HCT116 (cell line): Measurements from ENCODE around the gene MRPS34.

ENCODE experiments used
- CEBPB ChIP-seq: IDR thresholded peaks from 2 replicates; pipeline ENCODE4 v1.6.1; 2012; ENCODE audit warnings: low read depth
- EGR1 ChIP-seq: IDR thresholded peaks from 2 replicates; pipeline ENCODE4 v1.6.1; 2012; ENCODE audit warnings: low read depth
- EZH2 ChIP-seq: fragments of 200-600 bp; sonication (generic); IDR thresholded peaks from 2 replicates; pipeline ENCODE4 v1.6.1; 2017; ENCODE audit warnings: antibody characterized with exemption, mixed run types
- JUND ChIP-seq: IDR thresholded peaks from 2 replicates; pipeline ENCODE4 v1.6.1; 2012
- MAX ChIP-seq: IDR thresholded peaks from 2 replicates; pipeline ENCODE4 v1.6.1; 2012
- RAD21 ChIP-seq: IDR thresholded peaks from 2 replicates; pipeline ENCODE4 v1.6.1; 2012; ENCODE audit warnings: low read depth, mild to moderate bottlenecking
- YY1 ChIP-seq: IDR thresholded peaks from 2 replicates; pipeline ENCODE4 v1.6.1; 2011; ENCODE audit warnings: low read length, low read depth, moderate library complexity, mild to moderate bottlenecking; ENCODE audit not compliant: insufficient replicate concordance; ENCODE audit errors: extremely low read depth
- TF ChIP-seq, protein P1 (sequence below), 3 experiments: fragments of 200-600 bp in 1 of 3; sonication (generic) in 1 of 3; IDR thresholded peaks in 2 of 3; conservative IDR thresholded peaks in 1 of 3; 2 replicates each; pipeline ENCODE4 v1.5.1; 2012 to 2017; ENCODE audit warnings: low read depth in 2 of 3, low read length in 2 of 3, antibody characterized with exemption in 1 of 3, borderline replicate concordance in 1 of 3, control low read depth in 1 of 3, mild to moderate bottlenecking in 1 of 3, mixed read lengths in 1 of 3, mixed run types in 1 of 3, moderate library complexity in 1 of 3; ENCODE audit not compliant: insufficient read depth in 1 of 3
- TF ChIP-seq, protein P2 (sequence below): IDR thresholded peaks from 2 replicates; pipeline ENCODE4 v1.6.1; 2012; ENCODE audit warnings: low read depth
- TF ChIP-seq, protein P3 (sequence below): IDR thresholded peaks from 2 replicates; pipeline ENCODE4 v1.6.1; 2012
- TF ChIP-seq, protein P4 (sequence below): IDR thresholded peaks from 2 replicates; pipeline ENCODE4 v1.6.1; 2011; ENCODE audit warnings: mild to moderate bottlenecking, low read length, moderate library complexity; ENCODE audit not compliant: insufficient replicate concordance; ENCODE audit errors: extremely low read depth

GRCh38 chr16:1778200-1779179, 5.6 kb upstream of the MRPS34 start:
- TF ChIP-seq, protein P1, sequence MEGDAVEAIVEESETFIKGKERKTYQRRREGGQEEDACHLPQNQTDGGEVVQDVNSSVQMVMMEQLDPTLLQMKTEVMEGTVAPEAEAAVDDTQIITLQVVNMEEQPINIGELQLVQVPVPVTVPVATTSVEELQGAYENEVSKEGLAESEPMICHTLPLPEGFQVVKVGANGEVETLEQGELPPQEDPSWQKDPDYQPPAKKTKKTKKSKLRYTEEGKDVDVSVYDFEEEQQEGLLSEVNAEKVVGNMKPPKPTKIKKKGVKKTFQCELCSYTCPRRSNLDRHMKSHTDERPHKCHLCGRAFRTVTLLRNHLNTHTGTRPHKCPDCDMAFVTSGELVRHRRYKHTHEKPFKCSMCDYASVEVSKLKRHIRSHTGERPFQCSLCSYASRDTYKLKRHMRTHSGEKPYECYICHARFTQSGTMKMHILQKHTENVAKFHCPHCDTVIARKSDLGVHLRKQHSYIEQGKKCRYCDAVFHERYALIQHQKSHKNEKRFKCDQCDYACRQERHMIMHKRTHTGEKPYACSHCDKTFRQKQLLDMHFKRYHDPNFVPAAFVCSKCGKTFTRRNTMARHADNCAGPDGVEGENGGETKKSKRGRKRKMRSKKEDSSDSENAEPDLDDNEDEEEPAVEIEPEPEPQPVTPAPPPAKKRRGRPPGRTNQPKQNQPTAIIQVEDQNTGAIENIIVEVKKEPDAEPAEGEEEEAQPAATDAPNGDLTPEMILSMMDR (IDR thresholded peaks at IDR 0.05 in 2 of 3, conservative IDR thresholded peaks at IDR 0.05 in 1 of 3; ENCODE audit: borderline replicate concordance in 1 of 3, insufficient read depth in 1 of 3, low read depth in 2 of 3, low read length in 2 of 3): no peak
- TF ChIP-seq, protein P2, sequence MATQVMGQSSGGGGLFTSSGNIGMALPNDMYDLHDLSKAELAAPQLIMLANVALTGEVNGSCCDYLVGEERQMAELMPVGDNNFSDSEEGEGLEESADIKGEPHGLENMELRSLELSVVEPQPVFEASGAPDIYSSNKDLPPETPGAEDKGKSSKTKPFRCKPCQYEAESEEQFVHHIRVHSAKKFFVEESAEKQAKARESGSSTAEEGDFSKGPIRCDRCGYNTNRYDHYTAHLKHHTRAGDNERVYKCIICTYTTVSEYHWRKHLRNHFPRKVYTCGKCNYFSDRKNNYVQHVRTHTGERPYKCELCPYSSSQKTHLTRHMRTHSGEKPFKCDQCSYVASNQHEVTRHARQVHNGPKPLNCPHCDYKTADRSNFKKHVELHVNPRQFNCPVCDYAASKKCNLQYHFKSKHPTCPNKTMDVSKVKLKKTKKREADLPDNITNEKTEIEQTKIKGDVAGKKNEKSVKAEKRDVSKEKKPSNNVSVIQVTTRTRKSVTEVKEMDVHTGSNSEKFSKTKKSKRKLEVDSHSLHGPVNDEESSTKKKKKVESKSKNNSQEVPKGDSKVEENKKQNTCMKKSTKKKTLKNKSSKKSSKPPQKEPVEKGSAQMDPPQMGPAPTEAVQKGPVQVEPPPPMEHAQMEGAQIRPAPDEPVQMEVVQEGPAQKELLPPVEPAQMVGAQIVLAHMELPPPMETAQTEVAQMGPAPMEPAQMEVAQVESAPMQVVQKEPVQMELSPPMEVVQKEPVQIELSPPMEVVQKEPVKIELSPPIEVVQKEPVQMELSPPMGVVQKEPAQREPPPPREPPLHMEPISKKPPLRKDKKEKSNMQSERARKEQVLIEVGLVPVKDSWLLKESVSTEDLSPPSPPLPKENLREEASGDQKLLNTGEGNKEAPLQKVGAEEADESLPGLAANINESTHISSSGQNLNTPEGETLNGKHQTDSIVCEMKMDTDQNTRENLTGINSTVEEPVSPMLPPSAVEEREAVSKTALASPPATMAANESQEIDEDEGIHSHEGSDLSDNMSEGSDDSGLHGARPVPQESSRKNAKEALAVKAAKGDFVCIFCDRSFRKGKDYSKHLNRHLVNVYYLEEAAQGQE: no peak
- TF ChIP-seq YY1 (no peak), CEBPB (no peak), JUND (no peak), RAD21 (no peak), MAX (no peak), EGR1 (no peak), EZH2 (no peak)
- TF ChIP-seq, protein P3, sequence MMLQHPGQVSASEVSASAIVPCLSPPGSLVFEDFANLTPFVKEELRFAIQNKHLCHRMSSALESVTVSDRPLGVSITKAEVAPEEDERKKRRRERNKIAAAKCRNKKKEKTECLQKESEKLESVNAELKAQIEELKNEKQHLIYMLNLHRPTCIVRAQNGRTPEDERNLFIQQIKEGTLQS: no peak
- TF ChIP-seq, protein P4, sequence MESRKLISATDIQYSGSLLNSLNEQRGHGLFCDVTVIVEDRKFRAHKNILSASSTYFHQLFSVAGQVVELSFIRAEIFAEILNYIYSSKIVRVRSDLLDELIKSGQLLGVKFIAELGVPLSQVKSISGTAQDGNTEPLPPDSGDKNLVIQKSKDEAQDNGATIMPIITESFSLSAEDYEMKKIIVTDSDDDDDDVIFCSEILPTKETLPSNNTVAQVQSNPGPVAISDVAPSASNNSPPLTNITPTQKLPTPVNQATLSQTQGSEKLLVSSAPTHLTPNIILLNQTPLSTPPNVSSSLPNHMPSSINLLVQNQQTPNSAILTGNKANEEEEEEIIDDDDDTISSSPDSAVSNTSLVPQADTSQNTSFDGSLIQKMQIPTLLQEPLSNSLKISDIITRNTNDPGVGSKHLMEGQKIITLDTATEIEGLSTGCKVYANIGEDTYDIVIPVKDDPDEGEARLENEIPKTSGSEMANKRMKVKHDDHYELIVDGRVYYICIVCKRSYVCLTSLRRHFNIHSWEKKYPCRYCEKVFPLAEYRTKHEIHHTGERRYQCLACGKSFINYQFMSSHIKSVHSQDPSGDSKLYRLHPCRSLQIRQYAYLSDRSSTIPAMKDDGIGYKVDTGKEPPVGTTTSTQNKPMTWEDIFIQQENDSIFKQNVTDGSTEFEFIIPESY: no peak
